Choroid plexus epithelial cell (primary cell): Measurements from ENCODE around the gene SAMD7.

Source experiments
- DNase-seq: peaks from one replicate; pipeline ENCODE4 v3.0.0-alpha.2; 2010; ENCODE audit warnings: low read depth
- H3K4me3 ChIP-seq: 2 replicates; pipeline ENCODE4 v1.5.1; 2011; ENCODE audit warnings: low read depth, mild to moderate bottlenecking, control low read depth, low read length, moderate library complexity
- CTCF ChIP-seq: conservative IDR thresholded peaks from 2 replicates; pipeline ENCODE4 v1.5.1; 2011; ENCODE audit warnings: low read depth, mild to moderate bottlenecking, control low read depth, inconsistent platforms, low read length, moderate library complexity

Gene SAMD7

GRCh38 chr3:169930843-169931242 lies 19.5 kb downstream of the SAMD7 start:
- no peak for TF ChIP-seq CTCF

GRCh38 chr3:169931747-169932520 lies 20.6 kb downstream of the SAMD7 start:
- DNase-seq: no peak
- TF ChIP-seq CTCF: no peak
- H3K4me3 ChIP-seq: no peak overlapping the region

More at GRCh38 chr3:169930843-169931242, 19.5 kb downstream of the SAMD7 start:
- DNase-seq: no peak
- H3K4me3 ChIP-seq: no peak overlapping the region

GRCh38 chr3:169939320-169939719 lies 27.9 kb downstream of the SAMD7 start:
- no peak overlapping the region for H3K4me3 ChIP-seq
- DNase-seq: no peak
- TF ChIP-seq CTCF: no peak

GRCh38 chr3:169939751-169940150 lies 28.4 kb downstream of the SAMD7 start:
- no peak for TF ChIP-seq CTCF
- DNase-seq: no peak
- no peak overlapping the region for H3K4me3 ChIP-seq

- no peak for TF ChIP-seq CTCF
- H3K4me3 ChIP-seq: no peak overlapping the region
- DNase-seq: no peak
Measured at GRCh38 chr3:169940470-169941181, 29.3 kb downstream of the SAMD7 start.

GRCh38 chr3:169945313-169945712 lies 33.9 kb downstream of the SAMD7 start:
- TF ChIP-seq CTCF: no peak
- peak; percentile 24 for DNase-seq
- H3K4me3 ChIP-seq: no peak overlapping the region

GRCh38 chr3:169946336-169946735 lies 35.0 kb downstream of the SAMD7 start:
- no peak overlapping the region for H3K4me3 ChIP-seq
- no peak for TF ChIP-seq CTCF
- no peak for DNase-seq
